Measurements from ENCODE around the gene PLCB3. TPM values are rescaled to one million over a fixed set of nuclear protein-coding genes. Genes with fewer than 3 reads are reported as not detected.
A peak's percentile ranks its signal among the peaks of the same experiment; 100 is the strongest.

PLCB3 gene
- total RNA-seq, 2 donors from 2014 or later: 26.1 to 28.3 TPM

DNA sequence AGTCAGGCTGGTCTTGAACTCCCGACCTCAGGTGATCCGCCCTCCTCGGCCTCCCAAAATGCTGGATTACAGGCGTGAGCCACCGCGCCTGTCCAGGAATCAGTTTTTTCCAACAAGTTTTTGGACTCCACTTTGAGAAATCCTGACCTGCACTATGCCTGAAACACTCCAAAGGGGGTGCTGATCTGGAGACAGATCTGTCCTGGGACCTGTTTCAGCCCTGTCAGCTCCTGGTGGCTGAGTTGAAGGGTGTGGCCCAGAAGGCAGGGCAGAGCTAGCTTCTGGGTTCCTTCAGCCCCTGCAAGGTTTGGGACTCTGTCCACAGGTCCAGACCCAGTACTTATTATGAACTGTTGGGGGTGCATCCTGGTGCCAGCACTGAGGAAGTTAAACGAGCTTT lies 19.8 kb upstream of the PLCB3 start:
- DNase-seq (ENCODE audit: low spot score): no peak
- intact Hi-C loops (cut with DNase I): no loop called here

DNA sequence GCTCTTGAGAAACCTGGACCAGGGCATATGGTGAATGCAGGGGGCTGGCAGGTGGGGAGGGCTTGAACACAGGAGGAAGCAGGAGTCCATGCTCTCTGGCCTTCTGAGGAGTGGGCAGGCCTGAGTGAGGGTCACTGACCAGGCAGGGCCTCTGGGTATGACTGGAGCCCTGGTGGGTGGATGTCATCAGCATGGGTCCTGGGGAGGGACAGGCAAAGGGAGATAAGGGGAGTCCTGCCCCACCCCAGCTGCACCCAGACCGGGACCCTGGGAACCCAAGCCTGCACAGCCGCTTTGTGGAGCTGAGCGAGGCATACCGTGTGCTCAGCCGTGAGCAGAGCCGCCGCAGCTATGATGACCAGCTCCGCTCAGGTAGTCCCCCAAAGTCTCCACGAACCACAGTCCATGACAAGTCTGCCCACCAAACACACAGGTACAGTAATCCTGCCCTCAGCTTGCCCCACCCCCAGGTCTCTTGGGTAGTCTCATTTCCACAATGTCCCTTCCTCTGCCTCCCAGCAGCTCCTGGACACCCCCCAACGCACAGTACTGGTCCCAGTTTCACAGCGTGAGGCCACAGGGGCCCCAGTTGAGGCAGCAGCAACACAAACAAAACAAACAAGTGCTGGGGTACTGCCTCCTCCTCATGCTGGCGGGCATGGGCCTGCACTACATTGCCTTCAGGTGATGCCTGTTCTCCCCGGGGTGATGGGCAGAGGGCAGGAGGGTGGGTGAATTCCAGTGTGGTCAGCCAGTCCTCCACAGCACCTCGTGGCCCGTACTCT lies 19.0 kb upstream of the PLCB3 start:
- DNase-seq (ENCODE audit: low spot score): no peak
- intact Hi-C loops (cut with DNase I): no loop called here

DNA sequence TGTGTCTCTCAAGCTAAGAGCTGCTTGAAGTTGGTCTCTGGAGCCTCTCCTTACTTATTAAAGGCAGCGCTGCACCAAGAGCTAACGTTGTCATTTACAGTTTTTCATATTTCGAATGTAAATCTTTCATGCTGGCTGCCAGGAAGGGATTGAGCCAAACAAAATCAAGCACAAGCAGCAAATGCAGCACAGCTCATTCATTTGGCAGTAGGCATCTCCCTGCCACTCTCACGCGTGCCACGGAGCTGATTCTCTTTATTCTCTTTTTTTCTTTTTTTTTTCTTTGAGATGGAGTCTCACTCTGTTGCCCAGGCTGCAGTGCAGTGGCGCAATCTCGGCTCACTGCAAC lies 18.4 kb upstream of the PLCB3 start:
- intact Hi-C loops (cut with DNase I): no loop called here

DNA sequence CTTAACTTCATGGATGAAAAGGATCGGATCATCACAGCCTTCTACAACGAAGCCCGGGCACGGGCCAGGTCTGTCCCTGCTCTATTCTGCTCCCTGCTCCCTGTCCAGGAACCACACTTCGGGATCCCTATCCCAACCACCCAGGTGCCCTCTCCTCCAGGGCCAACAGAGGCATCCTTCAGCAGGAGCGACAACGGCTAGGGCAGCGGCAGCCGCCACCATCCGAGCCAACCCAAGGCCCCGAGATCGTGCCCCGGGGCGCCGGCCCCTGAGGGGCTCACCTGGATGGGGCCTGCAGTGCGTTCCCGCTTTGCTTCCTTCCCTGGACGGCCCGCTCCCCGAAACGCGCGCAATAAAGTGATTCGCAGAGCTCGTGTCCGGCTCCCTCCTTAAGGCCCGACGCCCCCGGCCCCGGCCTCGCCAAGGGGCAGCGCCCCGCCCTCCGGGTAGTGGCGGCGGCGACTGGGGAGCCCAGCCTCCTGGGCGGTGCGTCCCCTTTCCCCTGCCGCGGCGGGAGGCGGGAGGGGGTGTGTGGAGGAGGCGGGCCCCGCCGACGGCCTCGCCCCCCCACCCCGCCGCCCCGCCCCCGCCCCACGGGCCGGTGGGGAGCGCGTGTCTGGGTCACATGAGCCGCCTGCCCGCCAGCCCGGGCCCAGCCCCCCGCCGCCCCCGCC lies 17.3 kb upstream of the PLCB3 start, which contains the start of gene VEGFB:
TSS of gene VEGFB (plus strand) at position 672 of the 674 bp plus-strand sequence. CDS start 250 bp downstream, outside the sequence.
- peak; percentile 91 for DNase-seq (ENCODE audit: low spot score)
- intact Hi-C loops (cut with DNase I): no loop called here

More for the DNA sequence above, 18.4 kb upstream of the PLCB3 start:
- no peak for DNase-seq (ENCODE audit: low spot score)

DNA sequence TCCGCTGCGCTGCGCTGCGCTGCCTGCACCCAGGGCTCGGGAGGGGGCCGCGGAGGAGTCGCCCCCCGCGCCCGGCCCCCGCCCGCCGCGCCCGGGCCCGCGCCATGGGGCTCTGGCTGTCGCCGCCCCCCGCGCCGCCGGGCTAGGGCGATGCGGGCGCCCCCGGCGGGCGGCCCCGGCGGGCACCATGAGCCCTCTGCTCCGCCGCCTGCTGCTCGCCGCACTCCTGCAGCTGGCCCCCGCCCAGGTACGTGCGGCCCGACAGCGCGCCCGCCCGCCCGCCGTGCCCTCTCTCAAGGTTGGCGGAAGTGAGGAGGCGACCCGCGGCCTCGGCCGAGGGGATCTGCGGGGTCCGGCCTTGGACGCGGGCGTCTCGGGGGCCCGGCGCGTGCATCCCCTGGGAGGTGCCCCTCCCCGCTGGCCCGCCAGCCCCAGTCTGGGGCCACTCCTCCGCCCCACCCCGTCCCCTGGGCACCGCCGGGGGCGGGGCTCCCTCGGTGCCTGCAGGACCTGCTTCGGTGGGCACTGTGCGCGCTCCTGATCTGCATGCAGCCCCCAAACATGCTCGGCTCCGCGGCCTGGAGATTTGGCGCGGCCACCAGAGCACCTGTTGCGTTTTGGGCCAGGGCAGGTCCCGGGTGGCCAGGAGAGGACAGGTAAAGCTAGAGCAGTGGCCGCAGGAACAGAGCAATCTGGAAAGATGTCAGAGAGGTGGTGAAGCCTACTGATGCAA lies 16.5 kb upstream of the PLCB3 start:
- no peak for DNase-seq (ENCODE audit: low spot score)
- intact Hi-C loops (cut with DNase I): no loop called here

DNA sequence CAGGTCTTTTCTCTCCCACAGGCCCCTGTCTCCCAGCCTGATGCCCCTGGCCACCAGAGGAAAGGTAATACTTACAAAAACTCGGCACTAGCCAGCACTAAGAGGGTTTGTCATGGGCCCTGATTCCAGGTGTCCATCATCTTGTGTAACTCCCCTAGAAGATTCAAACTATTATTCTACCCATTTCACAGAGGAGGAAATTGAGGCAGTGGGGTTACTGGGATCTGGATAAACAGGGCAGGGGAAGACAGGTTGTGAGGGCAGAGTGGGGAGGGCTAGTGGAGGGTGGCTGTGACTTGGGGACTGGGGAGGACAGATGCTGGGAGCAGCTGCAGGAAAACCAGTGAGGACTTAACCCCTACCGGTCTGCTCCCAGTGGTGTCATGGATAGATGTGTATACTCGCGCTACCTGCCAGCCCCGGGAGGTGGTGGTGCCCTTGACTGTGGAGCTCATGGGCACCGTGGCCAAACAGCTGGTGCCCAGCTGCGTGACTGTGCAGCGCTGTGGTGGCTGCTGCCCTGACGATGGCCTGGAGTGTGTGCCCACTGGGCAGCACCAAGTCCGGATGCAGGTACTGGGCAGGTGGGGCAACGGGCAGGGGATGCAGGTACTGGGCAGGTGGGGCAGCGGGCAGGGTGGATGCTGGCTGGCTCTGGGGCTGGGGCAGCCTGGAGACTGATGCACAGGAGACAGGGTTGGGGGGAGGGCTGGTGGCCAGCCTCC lies 15.7 kb upstream of the PLCB3 start:
- intact Hi-C loops (cut with DNase I): no loop called here
- no peak for DNase-seq (ENCODE audit: low spot score)

DNA sequence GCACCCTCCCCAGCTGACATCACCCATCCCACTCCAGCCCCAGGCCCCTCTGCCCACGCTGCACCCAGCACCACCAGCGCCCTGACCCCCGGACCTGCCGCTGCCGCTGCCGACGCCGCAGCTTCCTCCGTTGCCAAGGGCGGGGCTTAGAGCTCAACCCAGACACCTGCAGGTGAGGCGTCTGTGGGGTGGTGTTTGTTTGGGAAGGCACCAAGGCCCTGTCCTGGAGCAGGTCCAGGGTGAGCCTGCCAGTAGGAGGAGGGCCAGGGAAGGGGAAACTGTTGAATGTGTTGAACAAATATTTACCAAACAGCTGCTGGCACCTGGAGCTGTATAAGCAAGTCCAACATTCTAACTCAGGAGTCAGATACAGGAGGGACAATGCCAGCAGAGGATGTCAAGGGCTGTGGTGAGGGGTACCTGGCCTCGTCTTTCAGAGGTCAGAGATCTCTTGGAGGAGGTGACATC lies 13.8 kb upstream of the PLCB3 start:
- no peak for DNase-seq (ENCODE audit: low spot score)
- intact Hi-C loops (cut with DNase I): no loop called here

DNA sequence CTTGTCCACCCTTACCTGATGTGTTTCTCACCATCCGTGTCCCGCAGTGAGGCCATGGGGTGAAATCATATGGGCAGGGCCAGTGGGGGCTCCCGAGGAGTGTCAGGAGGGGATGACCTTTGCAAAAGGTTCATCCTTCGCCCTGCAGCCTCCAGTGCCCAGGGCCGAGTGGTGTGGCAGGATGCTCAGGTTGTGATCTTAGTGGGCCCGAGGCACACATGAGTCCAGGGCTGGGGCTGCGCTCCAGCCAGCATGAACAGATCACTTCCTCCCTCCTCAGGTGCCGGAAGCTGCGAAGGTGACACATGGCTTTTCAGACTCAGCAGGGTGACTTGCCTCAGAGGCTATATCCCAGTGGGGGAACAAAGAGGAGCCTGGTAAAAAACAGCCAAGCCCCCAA lies 13.3 kb upstream of the PLCB3 start:
- no peak for DNase-seq (ENCODE audit: low spot score)

DNA sequence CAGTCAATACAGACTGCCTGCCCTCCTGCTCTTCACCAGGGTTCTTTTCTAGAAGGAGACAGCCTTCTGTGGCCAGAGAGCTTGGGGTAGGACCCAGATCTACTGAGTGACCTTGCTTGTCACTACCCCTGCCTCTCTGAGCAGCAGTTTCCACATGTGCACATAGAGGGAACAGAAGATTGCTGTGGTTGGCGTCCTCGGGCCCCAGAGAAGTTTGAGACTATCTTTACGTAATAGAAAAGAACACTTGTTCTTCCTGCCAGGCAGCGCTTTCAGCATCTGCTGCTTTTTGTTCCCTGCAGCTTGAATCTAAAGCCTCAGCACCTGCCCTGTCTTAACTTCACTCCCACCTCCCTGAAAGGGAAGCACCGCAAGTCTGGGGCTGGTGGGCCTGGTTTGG lies 12.3 kb upstream of the PLCB3 start:
- intact Hi-C loops (cut with DNase I): no loop called here
- DNase-seq (ENCODE audit: low spot score): no peak

More for the DNA sequence above, 13.3 kb upstream of the PLCB3 start:
- intact Hi-C loops (cut with DNase I): no loop called here

DNA sequence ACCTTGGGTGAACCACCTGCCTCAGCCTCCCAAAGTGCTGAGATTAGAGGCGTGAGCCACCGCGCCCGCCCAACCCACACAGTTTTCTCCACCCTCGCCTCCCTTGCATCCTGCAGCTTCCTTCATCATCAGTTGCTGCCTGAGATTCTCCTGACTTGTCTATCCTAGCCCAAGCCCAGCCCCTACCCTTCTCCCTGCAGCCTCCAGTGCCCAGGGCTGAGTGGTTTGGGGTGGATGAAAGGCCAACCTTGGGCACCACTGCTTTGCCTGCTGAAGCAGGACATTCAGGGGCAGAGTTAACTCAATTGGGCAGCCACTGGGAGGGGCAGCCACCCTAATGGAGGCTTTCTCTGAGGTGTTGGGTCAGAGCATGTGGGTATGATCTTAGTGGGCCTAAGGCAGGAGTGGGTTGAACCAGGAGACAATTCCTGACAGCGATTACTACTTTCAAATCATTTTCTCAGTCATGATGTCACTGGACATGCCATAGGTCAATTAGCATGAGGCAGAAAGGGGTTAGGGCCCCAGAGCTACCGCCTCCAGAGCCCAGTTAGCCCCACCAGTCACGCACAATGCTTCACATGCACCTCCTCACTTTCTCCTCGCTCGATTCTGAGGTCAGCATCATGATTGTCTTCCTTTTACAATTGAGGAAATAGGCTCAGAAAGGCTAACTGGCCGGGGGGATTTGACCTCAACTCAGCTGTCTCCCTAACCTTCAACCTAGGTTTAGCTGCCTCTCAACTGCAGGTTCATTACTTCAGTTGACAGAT lies 11.5 kb upstream of the PLCB3 start:
- intact Hi-C loops (cut with DNase I): loop anchor here in 1 of 2 donors (10.0 kb wide), 1 partner anchor 65 kb away; the partner anchor contains the start of genes CATSPERZ and ESRRA
- DNase-seq (ENCODE audit: low spot score): no peak

DNA sequence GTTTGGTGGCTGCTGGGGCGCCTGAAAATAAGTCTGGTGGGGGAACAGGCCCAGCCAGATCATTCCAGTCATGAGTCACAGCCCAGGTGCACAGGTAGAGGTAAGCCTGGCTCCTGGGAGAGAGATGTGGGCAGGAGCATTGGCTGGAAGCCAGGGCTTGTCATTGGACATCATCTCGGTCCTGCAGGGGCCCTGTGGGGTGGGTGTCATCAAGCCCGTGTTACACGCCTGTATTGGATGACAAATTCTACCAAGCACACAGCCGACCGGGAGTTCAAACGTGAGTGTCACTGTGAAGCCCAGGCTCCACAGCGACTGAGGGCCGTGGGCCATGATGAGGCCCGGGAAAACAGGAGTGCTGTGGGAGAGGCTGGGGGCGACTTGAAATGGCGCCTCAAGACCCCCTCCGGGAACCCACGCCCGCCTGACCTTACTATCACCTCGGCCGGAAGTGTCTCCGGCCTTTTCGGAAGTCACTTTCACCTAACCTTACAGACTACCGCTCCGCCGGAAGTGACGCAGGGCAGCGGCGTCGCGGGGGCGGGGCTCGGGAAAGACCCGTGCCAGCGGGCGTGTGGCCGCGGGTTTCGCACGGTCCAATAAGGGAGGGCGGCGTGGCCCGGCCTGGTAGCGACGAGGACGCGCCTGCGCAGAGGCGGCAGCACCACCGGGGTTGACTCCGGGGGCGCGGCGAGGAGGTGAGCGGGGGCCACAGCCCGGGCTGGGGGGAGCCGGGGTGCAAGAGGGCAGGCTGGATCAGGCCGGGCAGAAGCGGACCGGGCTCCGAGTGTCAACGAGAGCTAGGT lies 10.7 kb upstream of the PLCB3 start, which contains the start of gene FKBP2:
TSS of gene FKBP2 (plus strand) at position 661 of the 806 bp plus-strand sequence. CDS start 1,293 bp downstream, outside the sequence.
- DNase-seq (ENCODE audit: low spot score): peak; percentile 99
- intact Hi-C loops (cut with DNase I): loop anchor here in 1 of 2 donors (10.0 kb wide), 1 partner anchor 64 kb away; the partner anchor contains the start of genes CATSPERZ and ESRRA

DNA sequence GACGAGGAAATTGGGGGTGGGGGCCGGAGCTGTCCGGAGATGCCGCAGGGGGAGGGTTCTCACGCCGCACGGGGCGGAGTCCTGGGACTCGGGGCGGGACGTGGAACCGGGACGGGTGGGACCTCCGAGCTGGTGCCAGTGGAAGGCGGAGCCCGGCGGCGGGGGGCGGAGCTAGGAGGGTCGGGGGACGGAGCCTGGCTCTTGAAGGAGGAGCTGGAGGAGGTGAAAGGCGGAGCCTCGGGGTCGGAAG lies 10.2 kb upstream of the PLCB3 start:
- intact Hi-C loops (cut with DNase I): loop anchor here in 1 of 2 donors (10.0 kb wide), 1 partner anchor 64 kb away; the partner anchor contains the start of genes CATSPERZ and ESRRA
- DNase-seq (ENCODE audit: low spot score): peak; percentile 100

DNA sequence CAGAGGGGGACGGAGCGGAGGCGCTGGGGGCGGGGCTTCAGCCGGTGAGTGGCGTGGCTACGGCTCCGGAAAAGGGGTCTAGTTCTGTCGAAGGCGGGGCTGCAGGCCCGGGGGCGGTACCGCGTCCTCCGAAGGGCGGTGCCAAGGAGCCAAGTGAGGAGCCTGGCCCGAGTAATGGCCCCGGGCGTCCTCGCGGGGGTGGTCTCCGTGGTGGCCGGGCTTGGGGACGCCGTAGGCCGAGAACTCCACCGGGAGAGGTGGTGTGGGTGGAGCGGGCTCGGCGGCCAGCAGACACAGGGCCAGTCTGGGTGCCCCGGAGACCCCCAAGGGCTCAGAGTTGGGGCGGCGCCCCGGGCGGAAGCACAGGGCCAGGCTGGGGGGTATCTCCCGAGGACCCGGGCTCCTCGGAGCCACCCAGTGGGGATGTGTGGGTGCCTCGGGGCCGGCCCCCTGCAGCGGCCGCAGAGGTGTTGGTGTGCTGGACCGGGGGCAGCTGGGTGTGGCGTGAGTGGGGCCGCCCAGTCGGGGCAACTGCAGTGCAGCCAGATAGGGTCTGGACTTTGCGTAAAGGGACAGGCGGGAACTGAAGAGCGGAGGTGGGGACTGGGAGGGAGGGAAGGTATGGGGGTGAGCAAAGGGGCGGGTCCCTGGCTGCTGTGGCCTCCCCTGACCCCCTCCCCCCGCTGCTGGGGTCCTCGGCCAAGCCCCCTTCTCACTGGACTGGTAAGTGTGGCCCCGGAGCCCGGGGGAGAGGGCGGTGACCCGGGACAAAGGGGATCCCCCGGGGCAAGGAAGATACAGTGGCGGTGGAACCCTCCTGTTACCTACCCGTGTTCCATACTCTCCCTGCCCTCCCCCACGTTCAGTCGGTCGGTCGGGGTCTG lies 9.6 kb upstream of the PLCB3 start:
- DNase-seq (ENCODE audit: low spot score): peak; percentile 89
- intact Hi-C loops (cut with DNase I): loop anchor here in 1 of 2 donors (10.0 kb wide), 1 partner anchor 63 kb away; the partner anchor contains the start of genes CATSPERZ and ESRRA

DNA sequence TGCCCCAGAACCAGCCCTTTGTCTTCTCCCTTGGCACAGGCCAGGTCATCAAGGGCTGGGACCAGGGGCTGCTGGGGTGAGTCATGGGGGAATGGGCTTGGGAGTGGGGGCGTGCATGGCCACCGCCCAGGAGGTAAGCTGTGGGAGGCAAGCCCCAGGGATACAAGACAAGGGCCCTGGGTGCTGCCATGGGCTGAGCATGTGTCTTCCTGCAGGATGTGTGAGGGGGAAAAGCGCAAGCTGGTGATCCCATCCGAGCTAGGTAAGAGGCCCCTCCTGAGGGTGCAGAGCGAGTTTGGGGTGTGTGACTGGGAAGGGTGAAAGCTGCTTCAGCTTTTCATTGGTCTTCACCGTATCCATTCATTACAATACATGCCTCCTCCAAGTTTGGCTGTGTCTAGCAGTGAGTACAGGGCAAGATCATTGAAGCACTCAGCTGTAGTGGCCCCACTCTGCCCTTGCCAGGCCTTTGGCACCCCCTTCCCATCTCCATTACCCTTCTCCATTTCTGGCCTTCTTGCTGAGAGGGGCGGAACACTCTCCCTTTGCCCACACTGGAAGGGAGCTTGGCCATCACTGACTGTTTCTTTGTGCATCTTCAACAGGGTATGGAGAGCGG lies 8.0 kb upstream of the PLCB3 start:
- DNase-seq (ENCODE audit: low spot score): no peak
- intact Hi-C loops (cut with DNase I): loop anchor here in 1 of 2 donors (10.0 kb wide), 1 partner anchor 61 kb away; the partner anchor contains the start of genes CATSPERZ and ESRRA

DNA sequence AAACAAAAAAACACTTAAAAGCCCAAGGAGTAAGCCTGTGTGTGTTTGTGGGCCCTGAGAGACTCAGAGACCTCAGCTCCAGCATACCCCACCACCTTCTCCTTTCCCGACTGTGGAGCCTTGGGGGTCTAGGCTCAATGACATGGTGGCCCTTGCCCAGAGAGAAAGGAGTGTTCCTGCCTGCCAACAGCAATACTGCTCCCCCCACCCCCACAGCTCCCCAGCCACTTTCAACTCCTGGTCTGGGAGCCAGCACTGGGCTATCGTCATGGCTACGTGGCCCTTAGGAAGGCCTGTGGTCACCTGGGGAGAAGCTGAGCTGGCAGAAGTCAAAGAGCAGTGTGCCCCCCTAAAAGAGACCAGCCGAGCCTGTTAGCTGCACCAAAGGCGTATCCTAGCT lies 7.2 kb upstream of the PLCB3 start:
- intact Hi-C loops (cut with DNase I): loop anchor here in 1 of 2 donors (10.0 kb wide), 1 partner anchor 61 kb away; the partner anchor contains the start of genes CATSPERZ and ESRRA
- DNase-seq (ENCODE audit: low spot score): no peak

DNA sequence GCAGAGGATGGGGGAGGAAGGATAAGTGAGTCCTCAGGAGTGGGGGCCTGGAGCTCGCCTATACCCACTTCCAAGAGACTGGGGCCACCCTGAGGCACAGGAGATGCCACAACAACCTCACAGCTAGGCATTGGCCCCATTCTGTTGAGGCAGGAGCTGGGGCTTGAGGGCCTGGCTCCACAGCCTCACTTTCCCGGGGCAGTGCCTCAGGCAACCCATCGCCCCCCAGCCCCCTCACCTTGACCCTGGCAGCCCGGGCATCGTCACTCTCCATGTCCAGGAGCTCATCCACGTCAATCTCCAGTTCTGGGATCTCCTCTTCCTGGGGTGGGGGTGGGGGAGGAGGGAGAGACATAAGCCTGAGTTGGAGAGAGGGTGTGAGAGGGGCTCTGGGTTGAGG lies 6.4 kb upstream of the PLCB3 start:
- DNase-seq (ENCODE audit: low spot score): no peak
- intact Hi-C loops (cut with DNase I): loop anchor here in 1 of 2 donors (10.0 kb wide), 1 partner anchor 60 kb away; the partner anchor contains the start of genes CATSPERZ and ESRRA

Data from posterior vena cava (tissue), 2 donors.